Liver (tissue), 9 donors: ENCODE results near the gene ERC2. TPM values are rescaled to one million over a fixed set of nuclear protein-coding genes. Genes with fewer than 3 reads are reported as not detected.

Experiments used
- DNase-seq: peaks from one replicate; pipeline ENCODE4 v3.0.0-alpha.2; 2017; ENCODE audit warnings: low spot score
- H3K27ac ChIP-seq, 2 donors: one replicate each; pipeline ENCODE4 v1.7.0; 2013; ENCODE audit warnings: inconsistent platforms in 2 of 2, low read length in 2 of 2, control low read depth in 1 of 2, low read depth in 1 of 2, mild to moderate bottlenecking in 1 of 2
- H3K27me3 ChIP-seq, 4 donors: one replicate each; pipeline versions ENCODE4 v1.6.1 to v1.7.0; 2013; ENCODE audit warnings: low read length in 3 of 4, inconsistent platforms in 1 of 4, mild to moderate bottlenecking in 1 of 4, moderate library complexity in 1 of 4; ENCODE audit not compliant: control insufficient read depth in 4 of 4, insufficient read depth in 4 of 4
- H3K36me3 ChIP-seq, 4 donors: one replicate each; pipeline versions ENCODE4 v1.6.1 to v1.7.0; 2013; ENCODE audit warnings: low read length in 3 of 4, mild to moderate bottlenecking in 3 of 4, low read depth in 1 of 4, moderate library complexity in 1 of 4; ENCODE audit not compliant: control insufficient read depth in 4 of 4, insufficient read depth in 3 of 4
- H3K4me1 ChIP-seq, 4 donors: one replicate each; pipeline versions ENCODE4 v1.6.1 to v1.7.0; 2013; ENCODE audit warnings: low read length in 3 of 4, mild to moderate bottlenecking in 3 of 4, moderate library complexity in 1 of 4; ENCODE audit not compliant: control insufficient read depth in 4 of 4, insufficient read depth in 4 of 4
- H3K4me3 ChIP-seq, 3 donors: one replicate each; pipeline versions ENCODE4 v1.6.1 to v1.7.0; 2013; ENCODE audit warnings: low read length in 3 of 3, control low read depth in 1 of 3, low read depth in 1 of 3, mild to moderate bottlenecking in 1 of 3
- H3K9ac ChIP-seq, 2 donors: one replicate each; pipeline ENCODE4 v1.7.0; 2013; ENCODE audit warnings: low read length in 2 of 2, mild to moderate bottlenecking in 2 of 2, moderate library complexity in 2 of 2, control low read depth in 1 of 2, low read depth in 1 of 2
- H3K9me3 ChIP-seq, 4 donors: one replicate each; pipeline versions ENCODE4 v1.6.1 to v1.7.0; 2013; ENCODE audit warnings: low read length in 3 of 4; ENCODE audit not compliant: control insufficient read depth in 4 of 4
- CTCF ChIP-seq: fragments of 150-350 bp; IDR thresholded peaks from 2 replicates; pipeline ENCODE4 v1.5.1; 2017; ENCODE audit warnings: improper control_type of control experiment, low read depth, low read length; ENCODE audit not compliant: missing input control
- EGR1 ChIP-seq, 2 donors: IDR thresholded peaks; 2 replicates each; pipeline ENCODE4 v1.6.1; 2016 to 2018; ENCODE audit warnings: antibody characterized with exemption in 2 of 2, low read depth in 2 of 2
- FOXA1 ChIP-seq: IDR thresholded peaks from 2 replicates; pipeline ENCODE4 v1.6.1; 2016; ENCODE audit warnings: antibody characterized with exemption
- FOXA2 ChIP-seq: IDR thresholded peaks from 2 replicates; pipeline ENCODE4 v1.6.1; 2016; ENCODE audit warnings: antibody characterized with exemption
- GABPA ChIP-seq, 2 donors: IDR thresholded peaks in 1 of 2; conservative IDR thresholded peaks in 1 of 2; 2 replicates each; pipeline ENCODE4 v1.6.1; 2016; ENCODE audit warnings: antibody characterized with exemption in 2 of 2, mild to moderate bottlenecking in 1 of 2, moderate library complexity in 1 of 2
- HNF4A ChIP-seq, 2 donors: conservative IDR thresholded peaks; 2 replicates each; pipeline ENCODE4 v1.6.1; 2016; ENCODE audit warnings: antibody characterized with exemption in 2 of 2, mild to moderate bottlenecking in 2 of 2
- HNF4G ChIP-seq: IDR thresholded peaks from 2 replicates; pipeline ENCODE4 v1.6.1; 2016; ENCODE audit warnings: antibody characterized with exemption
- JUND ChIP-seq, 2 donors: IDR thresholded peaks; 2 replicates each; pipeline ENCODE4 v1.6.1; 2016; ENCODE audit warnings: antibody characterized with exemption in 2 of 2
- MAX ChIP-seq: IDR thresholded peaks from 2 replicates; pipeline ENCODE4 v1.6.1; 2016; ENCODE audit warnings: antibody characterized with exemption
- RAD21 ChIP-seq, 2 donors: IDR thresholded peaks; 2 replicates each; pipeline ENCODE4 v1.6.1; 2016; ENCODE audit warnings: antibody characterized with exemption in 2 of 2, mild to moderate bottlenecking in 2 of 2
- REST ChIP-seq: IDR thresholded peaks from 2 replicates; pipeline ENCODE4 v1.6.1; 2016; ENCODE audit warnings: antibody characterized with exemption, mild to moderate bottlenecking
- RXRA ChIP-seq, 2 donors: IDR thresholded peaks; 2 replicates each; pipeline ENCODE4 v1.6.1; 2017 to 2018; ENCODE audit warnings: antibody characterized with exemption in 2 of 2, mild to moderate bottlenecking in 1 of 2
- TAF1 ChIP-seq: conservative IDR thresholded peaks from 2 replicates; pipeline ENCODE4 v1.6.1; 2016; ENCODE audit warnings: antibody characterized with exemption, mild to moderate bottlenecking
- YY1 ChIP-seq: IDR thresholded peaks from 2 replicates; pipeline ENCODE4 v1.6.1; 2016; ENCODE audit warnings: antibody characterized with exemption, mild to moderate bottlenecking
- ZBTB33 ChIP-seq: IDR thresholded peaks from 2 replicates; pipeline ENCODE4 v1.6.1; 2016; ENCODE audit warnings: antibody characterized with exemption
- WGBS: extraction: QIAGEN DNeasy Blood & Tissue Kit; methylation state at CpG from one replicate; pipeline ENCODE4 v1.1.7; 2013; 5-methylcytosine and 5-hydroxymethylcytosine counted together
- polyA plus RNA-seq, 2 donors: library from polyadenylated mRNA; stranded (reverse) in 1 of 2; unstranded in 1 of 2; fragments of 200-250 nt in 1 of 2; fragments of >200 nt in 1 of 2; fragmentation: Nextera tagmentation in 1 of 2; extraction: Ambion mirVana in 1 of 2; gene quantifications; one replicate each; pipeline versions ENCODE4 v1.2.1 to v1.2.3, GENCODE V29; 2013 to 2015
- total RNA-seq, 2 donors: library from RNA; depleted of rRNA; stranded (reverse); fragments of >200 nt; gene quantifications; one replicate each; pipeline ENCODE4 v1.2.3, GENCODE V29; 2014
- donor health status: healthy.
- donor health status: healthy.
- donor health status: healthy.
- donor health status: healthy.
- donor health status: healthy.

Gene ERC2
- total and polyA plus RNA-seq, 4 donors: 0.14 to 0.25 TPM; not detected in 2

- Histone ChIP-seq H3K27ac (no peak overlapping the region), H3K27me3 (no peaks in the 10 kb centered on the region), H3K9ac (no peak overlapping the region), H3K9me3 (no peaks in the 10 kb centered on the region), H3K4me3 (no peak overlapping the region), H3K4me1 (peaks cover 0 to 1% (median under 1%) of the 10 kb centered on the region in 4 donors), H3K36me3 (no peaks in the 10 kb centered on the region)
- no peak for TF ChIP-seq JUND (IDR thresholded peaks at IDR 0.05)
- TF ChIP-seq CTCF: no peak
- TF ChIP-seq GABPA (IDR thresholded peaks at IDR 0.05 in 1 of 2, conservative IDR thresholded peaks at IDR 0.05 in 1 of 2): no peak
- TF ChIP-seq EGR1 (IDR thresholded peaks at IDR 0.05; ENCODE audit: low read depth in 2 of 2): no peak
- no peak for TF ChIP-seq YY1
- TF ChIP-seq REST: no peak
- TF ChIP-seq FOXA2: no peak
- no peak for TF ChIP-seq TAF1
- no peak for TF ChIP-seq HNF4A (conservative IDR thresholded peaks at IDR 0.05)
- TF ChIP-seq HNF4G: no peak
- TF ChIP-seq RAD21 (IDR thresholded peaks at IDR 0.05): no peak
- TF ChIP-seq RXRA (IDR thresholded peaks at IDR 0.05): no peak
- no peak for TF ChIP-seq FOXA1
- TF ChIP-seq ZBTB33: no peak
- no peak for TF ChIP-seq MAX
- 88% methylated on average over 2 of the region's 2 CpGs for WGBS
- no peak for DNase-seq
Observed at GRCh38 chr3:55641964-55642363, 826.3 kb downstream of the ERC2 start.
